Heart left ventricle (tissue), 13 donors: ENCODE measurements around the gene ST8SIA6.

Experiments used
- POLR2A ChIP-seq, 2 donors: fragments of 450-650 bp; IDR thresholded peaks; one replicate each; pipeline ENCODE4 v1.6.1; 2017; ENCODE audit warnings: antibody characterized with exemption in 2 of 2, mild to moderate bottlenecking in 2 of 2, moderate library complexity in 2 of 2
- TF ChIP-seq, protein P1 (sequence below), 12 donors: fragments of 200-600 bp; sonication (generic) in 4 of 12; IDR thresholded peaks; one replicate each; pipeline versions ENCODE4 v1.5.0 to v1.8.0; 2018 to 2022; ENCODE audit warnings: antibody characterized with exemption in 12 of 12, mild to moderate bottlenecking in 5 of 12
- donor health status: ischemic (EF 13 %, LVEDD 7.1; RV severe dilation, severe dysfunction).
- donor health status: DM: no; HTN: yes; CAD: no.
- donor health status: DM: no; HTN: no; CAD: no.
- donor health status: ischemic (EF 25% LVEDD 6.9; RV normal size, moderate dysfunction).
- donor health status: ischemic (EF 25% LVEDD 5.7; RV mildly dilated, moderate dysfunction).
- donor health status: ischemic (EF 35%, LVEDD 5.7; RV mildly dilated, moderate dysfunction).
- donor health status: nonischemic (EF 11% LVEDD 7.7; RV severe dilation, severe dysfunction).
- donor health status: DM: yes; HTN: yes; CAD: no.
- donor health status: PGD.
- donor health status: ischemic (EF 29% LVEDD 5.4; RV normal size, mild dysfunction).
- donor health status: nonischemic (EF 23%, LVEDD 6.1; RV moderate dilation, normal function).

DNA sequence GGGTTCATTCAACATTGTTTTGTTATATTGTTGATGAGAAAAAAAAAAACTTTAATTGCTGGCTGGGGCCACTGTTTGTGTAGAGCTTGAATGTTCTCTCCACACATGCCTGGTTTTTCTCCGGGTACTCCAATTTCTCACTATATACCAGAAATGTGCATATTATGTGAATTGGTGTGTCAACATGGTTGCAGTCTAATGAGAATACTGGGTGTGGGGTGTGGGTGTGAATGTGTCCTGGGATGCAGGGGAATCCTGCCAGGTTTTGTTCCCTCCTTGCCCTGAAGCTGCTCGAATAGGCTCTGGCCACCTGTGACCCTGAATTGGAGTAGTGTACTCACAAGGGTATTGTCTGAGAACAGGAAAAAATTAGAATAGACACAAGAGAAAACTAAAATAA is 145.0 kb downstream of the ST8SIA6 start:
- no peak for TF ChIP-seq POLR2A (IDR thresholded peaks at IDR 0.05)
- TF ChIP-seq, protein P1, sequence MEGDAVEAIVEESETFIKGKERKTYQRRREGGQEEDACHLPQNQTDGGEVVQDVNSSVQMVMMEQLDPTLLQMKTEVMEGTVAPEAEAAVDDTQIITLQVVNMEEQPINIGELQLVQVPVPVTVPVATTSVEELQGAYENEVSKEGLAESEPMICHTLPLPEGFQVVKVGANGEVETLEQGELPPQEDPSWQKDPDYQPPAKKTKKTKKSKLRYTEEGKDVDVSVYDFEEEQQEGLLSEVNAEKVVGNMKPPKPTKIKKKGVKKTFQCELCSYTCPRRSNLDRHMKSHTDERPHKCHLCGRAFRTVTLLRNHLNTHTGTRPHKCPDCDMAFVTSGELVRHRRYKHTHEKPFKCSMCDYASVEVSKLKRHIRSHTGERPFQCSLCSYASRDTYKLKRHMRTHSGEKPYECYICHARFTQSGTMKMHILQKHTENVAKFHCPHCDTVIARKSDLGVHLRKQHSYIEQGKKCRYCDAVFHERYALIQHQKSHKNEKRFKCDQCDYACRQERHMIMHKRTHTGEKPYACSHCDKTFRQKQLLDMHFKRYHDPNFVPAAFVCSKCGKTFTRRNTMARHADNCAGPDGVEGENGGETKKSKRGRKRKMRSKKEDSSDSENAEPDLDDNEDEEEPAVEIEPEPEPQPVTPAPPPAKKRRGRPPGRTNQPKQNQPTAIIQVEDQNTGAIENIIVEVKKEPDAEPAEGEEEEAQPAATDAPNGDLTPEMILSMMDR (IDR thresholded peaks at IDR 0.05), result no peak
